Hepatocyte (in vitro differentiated cells): ENCODE measurements around the gene HS1BP3. TPM values are rescaled to one million over a fixed set of nuclear protein-coding genes. Genes with fewer than 3 reads are reported as not detected.

Experiments used
- DNase-seq: peaks from one replicate; pipeline ENCODE4 v3.0.0-alpha.2; 2016; ENCODE audit warnings: low spot score
- H2AFZ ChIP-seq: fragments of 200-600 bp; sonication (generic); 2 replicates; pipeline ENCODE4 v1.6.0; 2016; ENCODE audit warnings: antibody characterized with exemption, mild to moderate bottlenecking
- H3K27ac ChIP-seq: fragments of 200-600 bp; sonication (generic); 2 replicates; pipeline ENCODE4 v1.5.1; 2016; ENCODE audit warnings: mild to moderate bottlenecking
- H3K27me3 ChIP-seq: fragments of 200-600 bp; sonication (generic); 2 replicates; pipeline ENCODE4 v1.6.1; 2016
- H3K36me3 ChIP-seq: fragments of 200-600 bp; sonication (generic); replicated peaks from 2 replicates; pipeline ENCODE4 v1.5.1; 2016; ENCODE audit warnings: low read depth; ENCODE audit not compliant: insufficient read depth
- H3K4me1 ChIP-seq: fragments of 200-600 bp; sonication (generic); 2 replicates; pipeline ENCODE4 v1.5.1; 2016; ENCODE audit warnings: mild to moderate bottlenecking, moderate library complexity; ENCODE audit not compliant: insufficient read depth
- H3K4me2 ChIP-seq: fragments of 200-600 bp; sonication (generic); 2 replicates; pipeline ENCODE4 v1.6.0; 2016
- H3K4me3 ChIP-seq: fragments of 200-600 bp; sonication (generic); 2 replicates; pipeline ENCODE4 v1.5.1; 2016; ENCODE audit warnings: mild to moderate bottlenecking
- H3K79me2 ChIP-seq: fragments of 200-600 bp; sonication (generic); 2 replicates; pipeline ENCODE4 v1.6.0; 2017; ENCODE audit warnings: mild to moderate bottlenecking
- H3K9me2 ChIP-seq: fragments of 200-600 bp; sonication (generic); replicated peaks from 2 replicates; pipeline ENCODE4 v1.6.0; 2017; ENCODE audit warnings: mild to moderate bottlenecking; ENCODE audit not compliant: insufficient read depth
- H3K9me3 ChIP-seq: fragments of 200-600 bp; sonication (generic); 2 replicates; pipeline ENCODE4 v1.5.1; 2016; ENCODE audit warnings: low read depth, mild to moderate bottlenecking
- H4K20me1 ChIP-seq: fragments of 200-600 bp; sonication (generic); 2 replicates; pipeline ENCODE4 v1.6.0; 2016; ENCODE audit warnings: mild to moderate bottlenecking; ENCODE audit not compliant: insufficient read depth, poor library complexity, severe bottlenecking
- EZH2 ChIP-seq: fragments of 200-600 bp; sonication (generic); IDR thresholded peaks from 2 replicates; pipeline ENCODE4 v1.6.1; 2016; ENCODE audit warnings: antibody characterized with exemption, mild to moderate bottlenecking, borderline replicate concordance
- EZH2phosphoT487 ChIP-seq: fragments of 200-600 bp; sonication (generic); IDR thresholded peaks from one replicate; pipeline ENCODE4 v1.6.1; 2018; ENCODE audit warnings: antibody characterized with exemption, mild to moderate bottlenecking, low read depth, moderate library complexity; ENCODE audit not compliant: unreplicated experiment, severe bottlenecking
- WGBS: methylation state at CpG from one replicate; pipeline ENCODE4 v1.1.6; 2016; ENCODE audit warnings: low lambda C conversion rate; ENCODE audit errors: missing lambda C conversion rate; 5-methylcytosine and 5-hydroxymethylcytosine counted together
- polyA plus RNA-seq: library from polyadenylated mRNA; unstranded; fragments of >200 nt; fragmentation: Nextera tagmentation; extraction: Ambion mirVana; gene quantifications from 2 replicates; pipeline ENCODE4 v1.2.1, GENCODE V29; 2016
- total RNA-seq: library from RNA; depleted of rRNA; stranded (reverse); fragments of >200 nt; gene quantifications from 2 replicates; pipeline ENCODE4 v1.2.3, GENCODE V29; 2014
- TF ChIP-seq, protein P1 (sequence below): fragments of 200-600 bp; sonication (generic); IDR thresholded peaks from 2 replicates; pipeline ENCODE4 v1.5.1; 2016; ENCODE audit warnings: antibody characterized with exemption, mild to moderate bottlenecking; ENCODE audit not compliant: poor library complexity

The HS1BP3 gene
- total and polyA plus RNA-seq, 2 experiments from 2014 or later: 26.8 to 29.6 TPM

DNA sequence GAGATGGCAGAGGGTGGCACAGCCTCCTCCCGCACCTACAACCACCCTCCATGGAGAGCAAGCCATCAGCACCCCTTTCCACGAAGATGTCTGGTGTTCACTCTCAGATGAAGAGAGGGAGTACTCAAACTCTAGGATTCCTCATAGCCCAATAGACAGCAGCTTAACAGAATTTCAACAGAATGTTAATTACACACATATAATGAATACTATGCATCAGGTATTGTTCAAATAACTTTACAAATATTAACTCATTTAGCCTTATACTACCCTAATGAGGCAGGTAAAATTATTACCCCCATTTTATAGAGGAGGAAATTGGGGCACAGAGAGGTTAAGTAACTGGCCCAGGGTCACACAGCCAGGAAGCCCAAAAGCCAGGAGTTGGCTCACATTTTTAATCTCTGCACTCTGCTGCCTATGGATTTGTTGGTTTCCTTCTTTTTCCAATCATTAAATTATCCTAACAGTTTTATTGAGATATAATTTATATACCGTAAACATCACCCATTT is 39.0 kb downstream of the HS1BP3 start:
- Histone ChIP-seq H3K9me3 (peaks cover 4% of the 10 kb centered on the region), H3K9me2 (no peaks in the 10 kb centered on the region), H2AFZ (no peak overlapping the region), H3K4me3 (no peak overlapping the region), H3K79me2 (no peaks in the 10 kb centered on the region), H3K4me1 (peaks cover 28% of the 10 kb centered on the region), H4K20me1 (no peaks in the 10 kb centered on the region), H3K27me3 (no peaks in the 10 kb centered on the region), H3K4me2 (peak overlapping the region; percentile 20), H3K27ac (peak overlapping the region; percentile 69), H3K36me3 (no peaks in the 10 kb centered on the region)
- no peak for DNase-seq
- TF ChIP-seq EZH2phosphoT487: no peak
- TF ChIP-seq EZH2: no peak
- TF ChIP-seq, protein P1, sequence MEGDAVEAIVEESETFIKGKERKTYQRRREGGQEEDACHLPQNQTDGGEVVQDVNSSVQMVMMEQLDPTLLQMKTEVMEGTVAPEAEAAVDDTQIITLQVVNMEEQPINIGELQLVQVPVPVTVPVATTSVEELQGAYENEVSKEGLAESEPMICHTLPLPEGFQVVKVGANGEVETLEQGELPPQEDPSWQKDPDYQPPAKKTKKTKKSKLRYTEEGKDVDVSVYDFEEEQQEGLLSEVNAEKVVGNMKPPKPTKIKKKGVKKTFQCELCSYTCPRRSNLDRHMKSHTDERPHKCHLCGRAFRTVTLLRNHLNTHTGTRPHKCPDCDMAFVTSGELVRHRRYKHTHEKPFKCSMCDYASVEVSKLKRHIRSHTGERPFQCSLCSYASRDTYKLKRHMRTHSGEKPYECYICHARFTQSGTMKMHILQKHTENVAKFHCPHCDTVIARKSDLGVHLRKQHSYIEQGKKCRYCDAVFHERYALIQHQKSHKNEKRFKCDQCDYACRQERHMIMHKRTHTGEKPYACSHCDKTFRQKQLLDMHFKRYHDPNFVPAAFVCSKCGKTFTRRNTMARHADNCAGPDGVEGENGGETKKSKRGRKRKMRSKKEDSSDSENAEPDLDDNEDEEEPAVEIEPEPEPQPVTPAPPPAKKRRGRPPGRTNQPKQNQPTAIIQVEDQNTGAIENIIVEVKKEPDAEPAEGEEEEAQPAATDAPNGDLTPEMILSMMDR: no peak
- WGBS: 97% methylated on average over 3 of the region's 3 CpGs

DNA sequence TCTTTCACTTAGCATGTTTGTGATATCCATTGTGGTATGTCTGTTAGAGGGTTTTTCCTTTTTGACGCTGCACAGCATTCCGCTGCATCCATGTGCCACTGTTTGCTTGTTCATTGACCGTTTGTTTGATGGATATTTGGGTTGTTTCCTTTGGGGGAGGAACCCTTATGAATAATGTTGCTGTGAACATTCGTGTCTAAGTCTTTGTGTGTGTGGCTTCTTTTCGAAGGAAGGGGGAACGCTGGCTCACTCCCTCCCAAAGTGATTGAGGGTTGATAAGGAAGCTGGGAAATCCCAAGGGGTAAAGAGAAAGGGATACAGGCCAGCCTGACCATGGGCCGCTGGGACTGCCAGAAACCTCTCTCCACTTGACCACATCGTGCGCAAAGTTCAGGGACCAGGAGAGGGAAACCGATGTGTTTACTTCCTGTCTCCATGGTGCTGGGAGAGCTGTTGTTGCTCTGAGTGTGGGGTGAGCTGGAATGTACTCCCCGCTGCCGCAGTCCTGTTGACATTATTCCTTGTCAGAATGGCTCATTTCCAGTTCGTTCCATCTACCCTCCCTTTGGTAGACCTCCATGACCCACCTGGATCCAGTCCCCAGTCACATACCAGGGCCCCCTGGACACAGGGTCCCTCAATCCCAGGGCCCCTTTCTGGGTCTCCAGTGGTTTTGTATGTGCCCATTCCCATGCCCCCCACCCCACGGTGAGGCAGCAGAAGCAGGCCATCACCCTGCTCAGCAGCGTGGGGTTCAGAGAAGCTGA is 39.6 kb downstream of the HS1BP3 start:
- no peaks in the 10 kb centered on the region for H3K27me3 ChIP-seq
- WGBS: 67% methylated on average over 15 of the region's 15 CpGs
- peak overlapping the region; percentile 69 for H3K27ac ChIP-seq
- H3K4me2 ChIP-seq: peak overlapping the region; percentile 20
- peaks cover 4% of the 10 kb centered on the region for H3K9me3 ChIP-seq
- H3K36me3 ChIP-seq: no peaks in the 10 kb centered on the region
- H3K9me2 ChIP-seq: no peaks in the 10 kb centered on the region
- H2AFZ ChIP-seq: no peak overlapping the region
- peaks cover 25% of the 10 kb centered on the region for H3K4me1 ChIP-seq
- no peak overlapping the region for H3K4me3 ChIP-seq
- no peaks in the 10 kb centered on the region for H4K20me1 ChIP-seq
- peak; percentile 69 for DNase-seq
- no peaks in the 10 kb centered on the region for H3K79me2 ChIP-seq
- TF ChIP-seq, protein P1: no peak
- TF ChIP-seq EZH2 (no peak), EZH2phosphoT487 (no peak)

DNA sequence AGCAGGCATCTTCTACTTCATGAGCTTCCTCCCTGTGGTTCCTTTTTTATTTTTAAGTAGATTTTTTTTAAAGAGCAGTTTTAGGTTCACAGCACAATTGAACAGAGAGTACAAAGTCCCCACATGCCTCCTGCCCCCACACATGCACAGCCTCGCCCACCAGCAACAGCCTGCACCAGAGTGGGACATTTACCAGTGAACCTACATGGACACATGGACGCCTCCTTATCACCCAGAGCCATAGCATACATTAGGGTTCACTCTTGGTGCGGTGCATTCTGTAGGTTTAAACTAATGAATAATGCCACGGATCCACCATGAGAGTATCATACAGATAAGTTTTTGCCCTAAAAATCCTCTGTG is 40.9 kb downstream of the HS1BP3 start:
- DNase-seq: no peak
- no peak overlapping the region for H2AFZ ChIP-seq
- no peak overlapping the region for H3K4me2 ChIP-seq
- TF ChIP-seq EZH2 (no peak), EZH2phosphoT487 (no peak)
- TF ChIP-seq, protein P1: no peak
- H3K79me2 ChIP-seq: no peaks in the 10 kb centered on the region
- 73% methylated on average over 4 of the region's 4 CpGs for WGBS
- peaks cover 4% of the 10 kb centered on the region for H3K9me3 ChIP-seq
- no peaks in the 10 kb centered on the region for H3K36me3 ChIP-seq
- no peaks in the 10 kb centered on the region for H4K20me1 ChIP-seq
- H3K4me1 ChIP-seq: peaks cover 13% of the 10 kb centered on the region
- H3K9me2 ChIP-seq: no peaks in the 10 kb centered on the region
- H3K27me3 ChIP-seq: no peaks in the 10 kb centered on the region
- H3K27ac ChIP-seq: no peak overlapping the region
- H3K4me3 ChIP-seq: no peak overlapping the region
